HG02759 (cell line): ENCODE measurements around the gene MSH5.
A peak's percentile ranks its signal among the peaks of the same experiment; 100 is the strongest.
"Not testable (repeated sequence)": the region's sequence is repeated elsewhere in the genome, so short reads cannot be mapped to it uniquely, and the experiment has no call there.

Experiments used
- ATAC-seq: cut with Tn5 transposase; IDR thresholded peaks from one replicate; pipeline ENCODE4 v1.9.1; 2021; ENCODE audit warnings: mild to moderate bottlenecking, moderate library complexity; ENCODE audit not compliant: unreplicated experiment

MSH5 gene

DNA sequence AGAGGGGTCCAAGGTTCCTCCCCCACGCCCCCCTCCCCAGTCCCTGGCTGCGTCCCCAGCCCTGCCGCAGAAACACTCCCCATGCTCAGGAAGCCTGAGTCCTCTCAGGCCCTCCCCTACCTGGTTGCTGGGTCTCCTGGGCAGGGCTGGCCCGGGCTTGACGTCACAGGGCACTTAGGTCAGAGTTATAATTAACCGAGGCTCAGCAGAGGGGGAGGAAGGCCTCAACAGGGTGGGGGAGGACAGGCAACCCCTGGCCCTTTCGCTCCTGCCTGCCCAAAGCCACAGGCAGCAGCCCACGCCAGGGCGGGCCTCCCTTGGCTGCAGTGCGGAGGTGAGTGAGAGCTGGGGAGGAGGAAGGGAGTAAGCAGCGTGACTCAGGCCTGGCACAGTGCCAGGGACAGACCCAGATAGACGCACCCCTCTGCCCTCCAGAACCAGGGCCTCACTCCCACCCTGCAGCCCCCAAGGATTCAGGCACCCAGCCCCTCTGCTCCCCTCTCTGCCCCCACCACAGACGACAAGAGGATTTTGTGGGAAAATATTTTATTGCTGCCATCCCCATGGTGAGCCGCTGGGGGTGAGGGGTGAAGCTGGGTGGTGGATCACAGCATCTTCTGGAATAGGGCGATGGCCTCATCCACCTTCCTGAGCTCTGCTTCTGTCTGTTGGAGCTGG is 37.3 kb downstream of the MSH5 start, which contains the start of gene VWA7:
Gene VWA7, minus strand, starts transcription at position 340 of the 678 bp plus-strand sequence. CDS start 549 bp downstream, outside the sequence.
- peak; percentile 79 for ATAC-seq

DNA sequence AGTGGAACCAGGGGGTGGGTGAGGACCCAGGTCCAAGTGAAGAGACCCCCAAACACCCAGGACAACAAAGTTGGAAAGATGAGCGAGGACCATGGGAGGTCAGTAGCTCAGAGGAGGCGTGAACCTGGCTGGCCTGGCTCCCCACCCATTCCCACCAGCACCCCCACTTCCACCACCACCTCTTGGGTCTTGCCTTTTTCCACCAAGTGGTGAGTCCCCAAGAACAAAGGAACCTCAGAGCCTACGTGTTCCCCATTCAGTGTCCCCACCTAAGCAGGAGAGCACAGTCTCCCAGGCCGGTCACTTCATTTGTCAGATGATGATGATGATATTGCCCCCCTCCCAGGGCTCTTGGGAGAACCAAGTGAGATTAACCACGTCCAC is 37.9 kb downstream of the MSH5 start:
- no peak for ATAC-seq

DNA sequence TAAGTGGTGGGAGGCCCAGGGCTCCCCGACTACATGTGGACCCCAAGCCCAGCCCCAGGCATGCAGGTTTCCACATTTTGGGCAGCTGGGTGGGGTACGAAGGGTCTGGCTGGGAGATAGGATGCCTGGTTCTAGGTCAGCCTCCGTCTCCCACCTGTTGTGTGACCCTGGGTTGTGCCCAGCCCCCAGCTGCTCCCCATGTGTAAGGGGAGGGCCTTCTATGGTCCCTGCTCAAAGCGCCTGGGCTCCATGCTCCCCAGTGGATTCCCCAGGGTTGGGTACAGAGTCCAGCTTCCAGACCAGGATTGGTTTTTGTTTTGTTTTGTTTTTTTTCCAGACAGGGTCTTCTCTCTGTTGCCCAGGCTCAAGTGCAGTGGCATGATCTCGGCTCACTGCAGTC is 38.4 kb downstream of the MSH5 start:
- ATAC-seq: no peak

DNA sequence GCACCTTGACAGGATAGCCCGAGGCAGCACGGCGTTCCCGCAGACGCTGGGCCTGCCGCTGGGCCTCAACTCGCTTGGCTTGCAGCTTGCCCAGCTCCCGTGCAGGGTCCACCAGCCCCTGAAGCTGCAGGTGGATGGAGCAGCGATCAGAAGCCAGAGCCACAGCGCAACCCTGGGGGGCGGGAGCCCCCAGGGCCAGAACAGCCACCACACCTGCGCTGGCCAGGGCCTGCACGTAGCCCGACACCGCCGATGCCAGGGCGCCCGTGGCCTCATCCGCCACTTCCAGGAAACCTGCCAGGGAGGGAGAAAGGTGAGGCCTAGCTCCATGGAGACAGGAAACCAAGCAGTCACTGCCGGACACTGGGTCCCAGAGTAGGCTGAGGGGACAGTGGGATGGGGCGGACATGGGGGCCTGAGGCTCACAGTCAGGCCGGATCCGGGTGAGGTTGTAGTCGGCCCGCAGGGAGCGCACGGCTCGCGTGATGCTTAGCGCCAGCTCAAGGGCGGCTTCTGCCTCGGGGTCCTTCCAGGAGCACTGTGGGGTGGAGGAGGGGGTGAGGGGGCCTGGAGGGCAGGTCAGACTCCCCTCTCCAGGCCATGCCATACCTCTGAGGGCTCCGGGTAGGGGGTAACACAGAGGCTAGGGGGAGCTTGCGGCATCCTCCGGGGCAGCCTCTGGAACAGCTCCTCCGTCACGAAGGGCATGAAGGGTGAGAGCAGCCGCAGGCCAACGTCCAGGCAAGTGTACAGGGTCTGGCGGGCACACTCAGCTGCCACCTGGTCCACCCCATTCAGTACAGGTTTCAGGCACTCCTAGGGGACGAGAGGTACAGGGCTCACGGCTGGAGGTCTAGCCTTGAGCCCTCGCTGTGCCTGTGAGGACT is 39.4 kb downstream of the MSH5 start:
- no peak for ATAC-seq

DNA sequence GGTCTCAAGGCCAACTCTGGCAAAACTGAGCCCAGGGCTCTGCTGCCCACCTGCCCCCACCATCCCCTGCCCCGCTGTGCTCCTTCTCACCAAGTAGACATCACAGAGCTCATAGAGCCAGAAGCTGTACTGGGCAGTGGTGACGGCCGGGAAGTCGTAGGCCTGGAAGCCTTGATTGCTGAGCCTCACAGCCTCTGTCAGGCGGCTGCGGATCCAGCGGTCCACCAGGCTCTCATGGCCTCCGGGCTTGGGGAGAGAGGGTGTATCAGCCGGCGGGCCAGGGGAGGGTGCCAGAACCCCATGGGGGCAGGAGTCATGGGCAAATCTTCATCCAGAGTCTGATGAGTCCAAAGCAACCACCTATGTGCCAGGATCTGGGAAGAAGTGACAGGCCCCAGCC is 40.1 kb downstream of the MSH5 start:
- no peak for ATAC-seq

DNA sequence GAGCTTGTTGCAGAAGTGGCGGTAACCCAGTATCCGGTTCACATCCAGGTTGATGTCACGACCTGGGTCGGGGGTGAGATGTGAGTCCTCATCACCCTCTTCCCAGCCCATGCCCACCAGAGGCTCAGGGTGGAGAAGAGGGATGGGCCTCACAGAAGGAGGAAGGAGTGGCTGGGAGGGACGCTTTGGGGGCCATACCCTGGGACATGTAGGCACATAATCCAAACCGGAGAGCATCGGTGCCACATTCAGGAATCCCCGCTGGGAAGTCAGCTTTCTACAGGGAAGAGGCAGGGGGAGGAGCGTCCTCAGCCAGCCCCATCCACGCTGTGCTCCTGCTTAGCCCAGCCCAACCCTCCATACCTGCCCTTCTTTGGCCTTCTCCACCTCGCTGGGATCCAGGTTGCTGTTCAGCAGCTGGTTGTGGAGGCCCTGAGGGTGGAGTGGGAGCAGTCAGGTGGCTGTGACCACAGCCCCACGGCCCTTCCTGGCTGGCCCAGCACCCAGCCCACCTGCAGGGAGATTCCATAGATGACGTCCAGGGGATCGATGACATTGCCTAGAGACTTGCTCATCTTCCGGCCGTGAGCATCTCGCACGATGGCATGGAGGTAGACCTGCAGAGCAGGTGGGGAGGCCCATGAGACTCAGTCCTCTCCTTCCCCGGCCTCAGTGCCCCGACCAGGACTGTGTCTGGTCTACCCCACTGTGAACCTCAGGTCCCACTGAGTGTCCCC is 40.9 kb downstream of the MSH5 start:
- no peak for ATAC-seq

DNA sequence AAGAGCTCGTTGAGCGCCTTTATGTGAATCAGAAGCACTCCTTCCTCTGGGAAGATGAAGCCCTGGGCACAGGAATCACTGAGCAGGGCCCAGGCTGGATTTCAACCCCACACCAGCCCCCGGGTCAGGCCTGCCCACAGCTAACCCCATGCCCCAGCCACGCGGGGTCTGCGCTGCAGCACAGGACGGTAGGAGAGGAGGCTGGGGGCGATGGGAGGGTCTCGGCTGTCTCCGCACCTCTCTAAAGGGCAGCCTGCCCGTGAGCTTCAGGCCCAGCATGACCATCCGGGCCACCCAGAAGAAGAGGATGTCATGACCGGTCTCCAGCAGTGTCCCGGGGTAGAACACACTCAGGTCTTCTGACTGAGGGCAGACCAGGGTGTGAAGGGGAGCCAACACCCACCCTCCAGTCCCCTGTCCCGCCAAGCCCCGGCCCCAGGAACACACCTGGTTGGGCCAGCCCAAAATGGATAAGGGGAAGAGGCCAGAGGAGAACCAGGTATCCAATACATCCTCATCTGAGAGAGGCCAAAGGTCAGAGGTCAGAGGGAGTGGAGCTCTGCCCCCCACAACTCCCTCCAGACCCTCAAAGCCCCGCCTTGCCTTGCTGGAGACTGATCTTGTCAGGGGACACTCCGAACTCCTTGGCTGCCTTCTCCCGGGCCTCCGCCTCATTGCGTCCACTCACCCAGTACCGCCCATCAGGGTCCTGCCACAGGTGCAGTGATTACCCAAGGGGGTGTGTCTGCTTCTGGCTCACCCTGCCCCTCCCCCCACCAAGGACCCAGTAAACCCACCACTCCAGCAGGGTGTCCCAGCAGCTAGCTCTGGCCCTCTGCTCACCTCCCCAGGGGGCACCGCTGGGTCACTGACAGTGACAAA is 41.7 kb downstream of the MSH5 start:
- no peak for ATAC-seq

DNA sequence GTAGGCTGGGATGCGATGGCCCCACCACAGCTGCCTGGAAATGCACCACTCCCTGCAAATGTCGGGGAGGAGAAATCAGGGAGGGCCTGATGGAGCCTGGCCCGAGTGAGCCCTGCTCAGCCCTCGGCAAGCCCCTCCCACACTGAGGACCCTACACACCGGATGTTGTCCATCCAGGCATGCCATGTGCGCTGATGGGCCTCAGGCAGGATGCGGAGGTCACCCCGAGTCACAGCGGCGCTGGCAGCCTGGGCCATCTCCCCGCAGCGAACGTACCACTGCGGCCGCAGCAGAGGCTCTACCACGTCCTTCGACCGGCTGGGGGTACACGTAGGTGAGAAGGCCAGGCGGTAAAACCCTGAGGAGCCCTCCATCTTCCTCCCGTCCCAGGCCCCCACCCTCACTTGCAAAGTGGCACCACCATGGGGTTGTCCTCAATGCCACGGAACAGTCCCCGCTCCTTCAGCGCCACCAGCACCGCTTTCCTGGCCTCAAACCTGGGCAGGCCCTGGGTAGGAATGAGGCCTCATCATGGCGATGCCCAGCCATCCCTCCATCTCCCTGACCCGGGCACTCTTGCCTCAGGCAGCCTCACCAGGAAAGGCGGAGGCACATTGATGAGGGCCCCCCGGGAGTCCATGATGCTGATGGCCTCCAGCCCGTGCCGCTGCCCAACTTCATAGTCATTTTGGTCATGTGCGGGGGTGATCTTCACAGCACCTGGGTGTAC is 42.5 kb downstream of the MSH5 start:
- ATAC-seq: no peak

DNA sequence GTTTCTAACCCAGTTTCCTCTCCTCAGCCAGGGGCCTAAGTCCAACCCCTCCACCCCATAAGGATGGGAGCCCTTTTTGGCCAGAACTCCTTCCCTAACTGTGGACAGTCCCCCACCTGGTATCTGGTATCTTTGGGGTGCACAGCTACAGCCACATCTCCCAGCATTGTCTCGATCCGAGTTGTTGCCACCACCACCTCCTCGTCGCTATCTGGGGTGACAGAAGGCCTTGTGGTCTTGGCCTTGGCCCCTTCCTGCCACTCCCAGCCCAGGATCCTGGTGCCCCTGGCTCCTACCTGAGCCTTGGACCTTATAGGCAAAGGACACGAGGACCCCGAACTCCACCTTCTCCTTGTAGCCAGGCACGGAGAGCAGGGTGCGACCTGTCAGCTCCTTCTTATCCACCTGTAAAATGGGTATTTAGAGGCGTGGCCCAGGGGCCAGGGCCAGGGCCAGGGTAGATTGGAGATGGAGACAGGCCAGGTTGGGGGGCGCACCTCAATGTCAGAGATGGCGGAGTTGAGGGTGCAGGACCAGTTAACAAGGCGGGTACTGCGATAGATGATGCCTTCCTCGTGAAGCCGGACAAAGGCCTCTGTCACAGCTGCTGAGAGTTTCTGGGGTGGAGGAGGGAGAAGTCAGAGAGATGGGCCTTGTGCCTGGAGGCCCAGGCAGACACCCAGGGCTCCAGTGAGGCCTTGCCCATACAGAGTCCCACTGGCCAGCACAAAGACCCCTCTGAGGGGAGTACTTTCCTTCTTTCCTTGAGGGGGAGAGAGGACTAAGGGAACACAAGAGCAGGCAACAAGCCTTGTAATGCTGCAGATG is 44.5 kb downstream of the MSH5 start:
- no peak for ATAC-seq

DNA sequence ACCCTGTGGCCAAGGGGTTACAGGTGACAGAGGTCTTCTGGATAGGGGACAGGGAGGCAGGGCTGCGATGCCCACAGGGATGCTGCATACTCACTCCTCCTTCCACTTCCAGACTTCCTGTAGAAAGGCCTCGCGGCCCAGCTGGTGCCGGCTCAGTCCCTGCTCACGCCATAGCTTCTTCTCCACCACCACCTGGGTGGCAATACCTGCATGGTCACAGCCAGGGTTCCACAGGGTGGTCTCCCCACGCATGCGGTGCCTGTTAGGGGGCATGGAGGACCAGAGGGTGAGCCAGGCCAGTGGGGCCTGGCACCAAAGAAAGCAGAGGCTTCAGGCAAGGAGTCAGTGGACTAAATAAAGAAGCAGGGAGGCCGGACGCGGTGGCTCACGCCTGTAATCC is 45.7 kb downstream of the MSH5 start:
- ATAC-seq: no peak

DNA sequence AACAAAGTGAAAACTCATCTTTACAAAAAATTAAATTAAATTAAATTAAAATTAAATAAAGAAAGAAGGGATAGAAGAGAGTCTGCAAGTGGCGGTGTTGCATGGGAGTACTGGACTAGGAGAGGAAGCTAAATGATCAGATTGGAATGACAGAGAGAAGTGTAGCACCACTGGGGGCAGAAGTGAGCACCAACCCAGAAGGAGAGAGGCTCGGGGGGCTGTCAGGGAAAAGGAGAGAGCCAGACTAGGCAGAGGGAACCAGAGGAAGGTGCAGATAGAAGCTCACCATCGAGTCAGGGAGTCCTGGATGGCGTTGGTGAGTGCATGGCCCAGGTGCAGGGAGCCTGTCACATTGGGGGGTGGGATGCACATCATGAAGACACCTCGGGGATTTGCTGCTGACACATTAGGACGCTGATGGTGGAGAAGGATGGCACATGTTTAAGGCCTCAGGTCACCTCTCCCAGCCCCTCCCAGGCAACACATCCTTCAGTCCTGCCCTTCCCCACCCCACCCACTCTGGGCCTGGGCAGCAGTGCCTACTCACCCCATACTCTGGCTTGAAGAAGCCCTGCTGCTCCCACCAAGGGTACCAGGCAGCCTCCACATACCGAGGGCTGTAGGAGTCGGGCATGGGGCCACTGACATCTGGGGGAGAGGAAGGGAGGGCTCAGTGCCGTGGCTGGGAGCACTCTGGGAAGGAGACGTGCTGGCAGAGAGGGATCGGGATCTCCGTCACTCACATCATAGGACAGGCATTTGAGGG is 51.7 kb downstream of the MSH5 start:
- ATAC-seq: no peak

DNA sequence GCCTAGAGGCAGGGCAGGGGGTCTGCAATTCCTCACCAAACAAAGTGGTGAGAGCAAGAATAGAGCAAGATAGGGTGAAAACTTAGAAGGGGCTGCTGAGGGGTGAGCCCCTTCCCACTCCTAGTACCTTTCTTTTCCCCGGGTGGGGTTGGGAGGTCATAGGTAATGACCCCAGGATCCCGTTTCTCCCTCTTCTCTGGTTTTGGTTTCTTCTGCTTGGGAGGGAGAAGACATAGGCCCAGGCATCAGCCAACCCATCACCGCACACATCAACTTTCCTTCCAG is 52.2 kb downstream of the MSH5 start:
- ATAC-seq: no peak

DNA sequence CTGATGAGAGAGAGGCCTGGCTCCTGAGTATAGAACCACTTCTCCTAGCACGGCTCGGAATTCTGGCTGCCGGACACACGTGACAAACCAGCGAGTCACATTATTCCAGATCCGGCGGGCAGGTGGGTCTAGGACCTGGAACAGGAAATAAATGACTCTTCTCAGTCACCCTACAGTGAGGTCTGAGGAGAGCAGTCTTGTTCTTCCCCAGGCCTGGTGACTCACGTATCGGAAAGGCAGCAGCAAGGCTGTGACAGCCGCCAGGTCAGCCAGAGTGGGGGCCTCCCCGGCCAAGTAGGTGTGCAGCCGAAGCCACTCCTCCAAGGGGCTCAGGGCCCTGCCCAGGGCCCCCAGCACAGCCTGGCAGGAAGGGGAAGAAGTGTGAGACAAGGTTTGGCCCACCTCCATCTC is 53.0 kb downstream of the MSH5 start:
- ATAC-seq: no peak

DNA sequence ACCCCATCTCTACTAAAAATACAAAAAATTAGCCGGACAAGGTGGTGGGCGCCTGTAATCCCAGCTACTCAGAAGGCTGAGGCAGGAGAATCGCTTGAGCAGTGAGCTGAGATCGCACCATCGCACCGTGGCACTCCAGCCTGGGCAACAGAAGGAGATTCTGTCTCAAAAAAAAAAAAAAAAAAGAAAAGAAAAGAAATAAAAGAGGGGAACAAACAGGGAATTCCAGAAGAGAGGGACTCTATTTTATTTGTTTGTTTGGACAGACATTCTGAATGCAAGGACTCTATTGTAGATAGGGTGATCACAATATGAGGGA is 54.1 kb downstream of the MSH5 start:
- ATAC-seq: not testable (repeated sequence)

DNA sequence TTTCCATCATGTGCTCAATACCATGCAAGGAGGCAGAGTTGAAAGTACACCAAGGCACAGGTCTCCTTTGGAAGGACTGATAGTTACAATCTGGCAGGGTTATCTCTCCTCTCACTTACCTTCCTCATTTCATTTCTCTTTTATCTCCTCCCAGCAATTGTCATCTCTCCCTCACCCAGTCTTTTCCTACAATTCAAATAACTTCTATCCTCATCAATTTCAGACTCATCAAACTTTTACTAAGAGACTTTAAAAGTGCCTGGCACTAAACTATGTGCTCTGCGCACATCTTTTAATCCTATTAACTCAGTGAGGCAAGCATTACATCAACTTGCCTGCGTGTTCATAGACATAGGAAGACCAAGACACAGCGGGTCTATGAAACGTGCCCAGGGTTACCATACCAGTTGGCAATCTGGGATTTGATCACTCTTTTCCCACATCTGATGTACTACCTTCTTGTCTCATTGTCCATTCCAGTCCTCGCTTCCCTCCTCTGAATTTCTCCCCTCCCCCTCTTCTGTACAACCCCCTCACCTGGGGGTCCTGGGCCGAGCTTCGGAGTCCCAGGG is 54.6 kb downstream of the MSH5 start:
- ATAC-seq: no peak

DNA sequence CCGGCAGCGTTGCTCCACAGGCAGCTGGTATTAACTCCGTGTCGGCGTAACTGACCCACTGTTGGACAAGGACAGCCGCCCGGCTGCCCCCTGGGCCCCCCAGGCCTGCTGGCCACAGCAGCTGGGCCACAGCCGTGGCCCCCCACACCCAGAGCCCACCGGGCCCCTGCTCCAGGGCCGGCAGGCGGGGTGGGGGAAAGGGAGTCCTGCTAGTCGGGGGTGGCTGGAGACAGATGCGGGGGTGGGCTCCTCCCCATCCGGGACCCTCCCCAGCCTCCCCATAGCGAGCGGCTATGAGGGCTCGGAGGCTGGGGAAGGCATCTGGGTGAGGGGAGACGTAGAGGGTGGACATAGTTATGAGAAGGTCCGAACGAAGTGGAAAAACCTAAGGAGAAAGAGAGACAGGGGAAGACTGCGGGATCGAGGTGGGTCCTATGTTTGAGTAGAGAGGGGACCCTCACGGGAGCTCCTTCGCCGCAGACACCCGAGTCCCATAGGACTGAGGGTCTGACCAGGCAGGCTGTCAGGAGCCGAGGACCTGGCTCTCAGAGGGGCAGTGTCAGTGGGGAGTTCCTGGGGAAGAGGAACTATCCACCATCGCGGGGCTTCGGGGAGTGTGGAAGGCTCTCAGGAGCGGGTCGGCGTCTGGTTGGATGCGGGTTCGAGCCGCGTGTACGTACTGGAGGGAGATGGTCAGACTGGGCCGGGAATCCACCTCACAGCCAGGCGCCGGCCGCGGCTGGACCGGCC is 55.2 kb downstream of the MSH5 start:
- ATAC-seq: peak; percentile 5

DNA sequence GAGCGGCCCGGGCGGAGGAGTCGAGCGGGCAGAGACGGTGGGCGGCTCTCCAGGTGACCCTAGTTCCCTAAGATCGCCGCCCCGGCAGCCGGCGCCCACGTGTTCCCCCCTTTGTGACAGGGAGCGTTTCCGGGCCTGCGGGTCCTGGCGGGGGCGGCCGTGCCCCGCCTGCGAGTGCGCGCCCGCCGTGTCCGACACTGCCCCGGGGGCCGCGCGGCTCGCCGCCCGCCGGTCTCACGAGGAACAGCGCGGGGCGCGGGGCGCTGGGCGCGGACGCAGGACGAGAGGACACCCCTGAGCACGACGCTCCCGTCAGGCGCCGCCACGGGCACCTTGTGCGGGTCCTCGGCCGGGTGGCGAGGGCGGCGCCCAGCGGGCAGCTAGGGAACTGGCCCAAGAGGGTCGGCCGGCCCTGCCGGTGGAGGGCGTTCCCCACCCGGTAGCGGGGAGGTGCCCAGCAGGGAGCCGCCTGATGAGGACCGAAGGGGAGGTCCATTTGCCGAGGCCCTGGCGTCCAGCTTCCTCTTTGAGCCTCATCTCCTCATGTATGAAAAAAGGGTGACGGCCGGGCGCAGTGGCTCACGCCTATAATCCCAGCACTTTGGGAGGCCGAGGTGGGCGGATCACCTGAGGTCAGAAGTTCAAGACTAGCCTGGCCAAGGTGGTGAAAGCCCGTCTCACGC is 56.0 kb downstream of the MSH5 start, which contains the start of gene VARS1:
Gene VARS1, minus strand, starts transcription at position 137 of the 683 bp plus-strand sequence. CDS start 535 bp downstream, outside the sequence.
- peak; percentile 88 for ATAC-seq
